Osteocyte (in vitro differentiated cells): ENCODE data around the gene CENPF. TPM values are rescaled to one million over a fixed set of nuclear protein-coding genes. Genes with fewer than 3 reads are reported as not detected.

ENCODE experiments used
- DNase-seq: peaks from one replicate; pipeline ENCODE4 v3.0.0; 2021; ENCODE audit warnings: mixed read lengths; ENCODE audit not compliant: unreplicated experiment; ENCODE audit errors: extremely low spot score
- H3K27ac Mint-ChIP-seq: one replicate; pipeline ENCODE4 v1.8.0; 2021; ENCODE audit warnings: mild to moderate bottlenecking, mixed read lengths; ENCODE audit not compliant: unreplicated experiment
- H3K27me3 Mint-ChIP-seq: one replicate; pipeline ENCODE4 v1.8.0; 2021; ENCODE audit warnings: mixed read lengths; ENCODE audit not compliant: unreplicated experiment
- H3K36me3 Mint-ChIP-seq: one replicate; pipeline ENCODE4 v1.8.0; 2021; ENCODE audit warnings: mixed read lengths; ENCODE audit not compliant: unreplicated experiment
- H3K4me1 Mint-ChIP-seq: one replicate; pipeline ENCODE4 v1.8.0; 2021; ENCODE audit warnings: mixed read lengths; ENCODE audit not compliant: unreplicated experiment
- H3K4me3 Mint-ChIP-seq: one replicate; pipeline ENCODE4 v1.8.0; 2021; ENCODE audit warnings: mild to moderate bottlenecking, moderate library complexity, mixed read lengths; ENCODE audit not compliant: unreplicated experiment
- H3K9me3 Mint-ChIP-seq: one replicate; pipeline ENCODE4 v1.8.0; 2021; ENCODE audit warnings: mixed read lengths; ENCODE audit not compliant: unreplicated experiment
- CTCF ChIP-seq: fragments of 200-600 bp; sonication (generic); IDR thresholded peaks from 2 replicates; pipeline ENCODE4 v1.5.0; 2021; ENCODE audit warnings: antibody characterized with exemption, mild to moderate bottlenecking, moderate library complexity
- total RNA-seq: library from RNA; stranded (reverse); gene quantifications from 2 replicates; pipeline ENCODE4 v1.2.1, GENCODE V29; 2021

The CENPF gene
- total RNA-seq, 1 donor from 2014 or later: 21.5 TPM

- no peak for TF ChIP-seq CTCF
- no peaks in the 10 kb centered on the region for H3K9me3 Mint-ChIP-seq
- H3K4me3 Mint-ChIP-seq: no peak overlapping the region
- no peak for DNase-seq
- H3K27ac Mint-ChIP-seq: no peak overlapping the region
- H3K4me1 Mint-ChIP-seq: peaks cover 2% of the 10 kb centered on the region
- H3K27me3 Mint-ChIP-seq: no peaks in the 10 kb centered on the region
- H3K36me3 Mint-ChIP-seq: no peaks in the 10 kb centered on the region
Observed at GRCh38 chr1:214634267-214634666, 31.3 kb downstream of the CENPF start.

- no peak for DNase-seq
- no peak overlapping the region for H3K27ac Mint-ChIP-seq
- no peak for TF ChIP-seq CTCF
- H3K27me3 Mint-ChIP-seq: no peaks in the 10 kb centered on the region
- H3K36me3 Mint-ChIP-seq: no peaks in the 10 kb centered on the region
- no peak overlapping the region for H3K4me3 Mint-ChIP-seq
- H3K4me1 Mint-ChIP-seq: peaks cover 2% of the 10 kb centered on the region
- no peaks in the 10 kb centered on the region for H3K9me3 Mint-ChIP-seq
Observed at GRCh38 chr1:214635086-214635485, 32.1 kb downstream of the CENPF start.

- H3K27ac Mint-ChIP-seq: no peak overlapping the region
- H3K4me1 Mint-ChIP-seq: peaks cover 2% of the 10 kb centered on the region
- DNase-seq: no peak
- H3K4me3 Mint-ChIP-seq: no peak overlapping the region
- no peaks in the 10 kb centered on the region for H3K36me3 Mint-ChIP-seq
- no peaks in the 10 kb centered on the region for H3K9me3 Mint-ChIP-seq
- no peaks in the 10 kb centered on the region for H3K27me3 Mint-ChIP-seq
- no peak for TF ChIP-seq CTCF
Observed at GRCh38 chr1:214635506-214635905, 32.5 kb downstream of the CENPF start.

GRCh38 chr1:214636436-214636835, 33.4 kb downstream of the CENPF start:
- no peak for TF ChIP-seq CTCF
- H3K27ac Mint-ChIP-seq: no peak overlapping the region
- no peak overlapping the region for H3K4me3 Mint-ChIP-seq
- DNase-seq: no peak
- no peaks in the 10 kb centered on the region for H3K36me3 Mint-ChIP-seq
- peaks cover 2% of the 10 kb centered on the region for H3K4me1 Mint-ChIP-seq
- no peaks in the 10 kb centered on the region for H3K9me3 Mint-ChIP-seq
- H3K27me3 Mint-ChIP-seq: no peaks in the 10 kb centered on the region

- Mint-ChIP-seq H3K27ac (no peak overlapping the region), H3K36me3 (no peaks in the 10 kb centered on the region), H3K27me3 (no peaks in the 10 kb centered on the region), H3K4me1 (peaks cover 2% of the 10 kb centered on the region), H3K9me3 (no peaks in the 10 kb centered on the region), H3K4me3 (no peak overlapping the region)
- DNase-seq: no peak
- TF ChIP-seq CTCF: no peak
Observed at GRCh38 chr1:214637125-214637524, 34.1 kb downstream of the CENPF start.
